GM12801 (cell line): ENCODE data around the gene CAMTA1.

Experiments
- TF ChIP-seq, protein P1 (sequence below): IDR thresholded peaks from one replicate; pipeline ENCODE4 v1.5.1; 2011; ENCODE audit warnings: control low read depth; ENCODE audit not compliant: insufficient read length; ENCODE audit errors: extremely low read depth

The CAMTA1 gene

DNA sequence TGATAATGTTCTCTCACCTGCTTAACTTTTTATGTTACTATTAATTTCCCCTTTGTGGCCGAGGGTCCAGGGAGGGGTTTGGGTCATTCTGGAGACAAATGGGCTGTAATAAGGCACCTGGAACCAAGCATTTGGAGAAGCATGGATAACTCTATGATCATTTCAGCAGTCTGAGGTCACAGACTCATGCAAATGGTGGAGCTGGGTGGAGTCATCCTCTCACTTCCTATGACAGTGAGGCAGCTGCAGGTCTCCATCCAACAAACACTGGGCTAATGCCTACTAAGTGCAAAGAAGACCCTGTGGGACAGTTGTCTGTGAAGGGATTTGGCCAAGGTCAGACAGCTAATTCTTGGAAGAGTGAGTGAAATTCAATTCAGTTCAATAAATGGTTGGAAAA is 28.8 kb upstream of the CAMTA1 start:
- TF ChIP-seq, protein P1, sequence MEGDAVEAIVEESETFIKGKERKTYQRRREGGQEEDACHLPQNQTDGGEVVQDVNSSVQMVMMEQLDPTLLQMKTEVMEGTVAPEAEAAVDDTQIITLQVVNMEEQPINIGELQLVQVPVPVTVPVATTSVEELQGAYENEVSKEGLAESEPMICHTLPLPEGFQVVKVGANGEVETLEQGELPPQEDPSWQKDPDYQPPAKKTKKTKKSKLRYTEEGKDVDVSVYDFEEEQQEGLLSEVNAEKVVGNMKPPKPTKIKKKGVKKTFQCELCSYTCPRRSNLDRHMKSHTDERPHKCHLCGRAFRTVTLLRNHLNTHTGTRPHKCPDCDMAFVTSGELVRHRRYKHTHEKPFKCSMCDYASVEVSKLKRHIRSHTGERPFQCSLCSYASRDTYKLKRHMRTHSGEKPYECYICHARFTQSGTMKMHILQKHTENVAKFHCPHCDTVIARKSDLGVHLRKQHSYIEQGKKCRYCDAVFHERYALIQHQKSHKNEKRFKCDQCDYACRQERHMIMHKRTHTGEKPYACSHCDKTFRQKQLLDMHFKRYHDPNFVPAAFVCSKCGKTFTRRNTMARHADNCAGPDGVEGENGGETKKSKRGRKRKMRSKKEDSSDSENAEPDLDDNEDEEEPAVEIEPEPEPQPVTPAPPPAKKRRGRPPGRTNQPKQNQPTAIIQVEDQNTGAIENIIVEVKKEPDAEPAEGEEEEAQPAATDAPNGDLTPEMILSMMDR: no peak

DNA sequence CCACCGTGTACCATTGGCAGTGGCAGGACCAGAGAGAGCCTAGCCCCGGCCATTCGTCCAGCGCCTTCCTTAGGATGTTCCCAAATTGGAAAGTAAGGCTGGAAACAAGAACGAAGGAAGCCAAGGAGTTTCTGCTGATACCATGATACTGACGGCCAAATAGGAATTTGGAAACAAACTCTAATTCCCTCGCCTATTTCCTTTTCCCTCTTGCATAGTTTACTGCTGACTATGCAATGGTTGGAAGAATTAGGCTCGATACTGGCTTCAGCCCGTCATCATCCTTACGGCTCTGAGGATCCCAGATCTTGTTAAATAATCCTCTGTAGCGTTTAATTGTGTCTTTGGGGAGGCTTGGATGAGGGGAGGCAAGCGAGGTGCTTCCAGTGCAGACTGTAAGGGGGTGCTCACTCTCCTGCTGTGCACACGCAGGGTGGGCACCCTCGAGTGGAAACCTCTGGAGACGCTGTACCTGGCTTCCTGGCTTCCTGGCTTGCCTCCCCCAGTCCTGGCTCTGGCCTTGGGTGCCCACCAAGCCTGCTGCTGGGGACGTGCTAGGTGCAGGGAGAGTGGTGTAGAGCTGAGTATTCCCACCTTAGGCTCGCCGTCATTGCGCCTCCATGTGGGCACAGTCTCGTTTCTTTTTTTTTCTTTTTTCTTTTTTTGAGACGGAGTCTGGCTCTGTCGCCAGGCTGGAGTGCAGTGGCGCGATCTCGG is 27.4 kb upstream of the CAMTA1 start:
- TF ChIP-seq, protein P1: no peak

DNA sequence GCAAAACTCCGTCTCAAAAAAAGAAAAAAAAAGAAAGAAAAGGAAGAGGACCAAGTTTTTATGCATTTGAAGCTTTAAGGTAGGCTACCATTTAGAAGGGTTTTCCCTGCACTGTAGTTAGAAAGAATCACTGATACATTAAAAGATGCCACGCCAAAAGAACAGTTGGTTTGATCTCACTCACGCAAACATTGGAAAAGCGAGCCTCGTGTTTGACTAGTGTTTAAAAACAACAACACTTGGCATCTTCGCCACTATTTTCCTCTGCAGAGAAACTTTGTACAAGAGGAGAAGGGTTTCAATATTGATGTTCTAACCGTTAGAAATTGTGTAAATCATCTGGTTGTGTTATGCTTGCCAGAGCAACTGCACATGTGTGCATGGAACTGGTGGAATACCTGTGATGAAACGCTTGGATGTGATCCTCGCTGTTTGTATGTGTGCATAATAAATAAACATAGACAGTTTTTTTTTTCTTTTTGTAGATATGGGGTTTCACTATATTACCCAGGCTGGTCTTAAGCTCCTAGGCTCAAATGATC is 24.0 kb upstream of the CAMTA1 start:
- TF ChIP-seq, protein P1: no peak

DNA sequence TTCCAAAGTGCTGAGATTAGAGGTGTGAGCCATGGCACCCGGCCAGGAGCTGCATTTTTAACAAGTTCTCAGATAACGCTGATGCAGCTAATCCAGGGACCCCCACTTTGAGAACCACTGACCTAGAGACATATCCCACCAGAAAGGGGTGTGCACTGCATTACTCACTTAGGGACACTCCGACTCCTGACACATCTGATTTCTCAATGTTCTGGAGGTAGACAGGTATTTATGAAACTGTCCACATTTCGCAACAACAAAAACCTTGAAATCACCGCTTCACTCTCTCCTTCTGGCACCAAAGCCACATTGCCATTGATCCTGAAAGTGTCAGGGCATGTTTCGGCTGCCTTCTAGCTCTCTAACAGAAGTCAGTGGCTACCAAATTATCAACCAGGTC is 23.2 kb upstream of the CAMTA1 start:
- TF ChIP-seq, protein P1: no peak

DNA sequence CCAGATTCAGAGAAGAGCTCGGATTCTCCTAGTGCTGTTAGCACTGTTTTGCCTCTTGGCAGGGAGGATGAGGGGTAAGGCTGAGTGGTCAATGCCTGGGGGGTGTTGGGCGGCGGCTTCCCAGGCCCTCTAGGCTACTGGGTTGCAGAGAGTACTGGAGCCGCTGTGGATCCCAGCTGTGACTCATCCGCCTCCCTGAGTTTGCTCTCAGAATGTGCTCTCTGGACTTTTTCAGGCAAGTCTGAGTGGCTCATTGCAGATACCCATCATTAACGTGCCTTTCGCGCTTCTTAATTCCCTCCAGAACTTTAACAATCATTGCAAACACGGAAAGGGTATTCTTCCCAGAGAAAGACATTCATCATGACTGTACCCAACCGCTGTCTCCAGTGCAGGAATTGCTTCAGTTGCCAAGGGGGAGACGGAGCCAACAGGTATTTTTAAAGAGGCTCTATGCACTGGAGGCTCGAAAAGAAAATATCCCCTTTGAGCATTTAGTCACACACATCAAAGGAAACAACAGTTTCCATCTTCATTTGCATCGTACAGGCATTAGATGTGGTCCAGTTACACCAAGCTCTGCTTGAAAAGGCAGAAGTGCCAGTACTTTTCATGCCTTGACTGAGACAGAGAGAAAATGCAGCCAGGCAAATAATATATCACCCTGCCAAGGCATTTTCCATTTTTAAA is 14.4 kb upstream of the CAMTA1 start:
- TF ChIP-seq, protein P1: no peak

DNA sequence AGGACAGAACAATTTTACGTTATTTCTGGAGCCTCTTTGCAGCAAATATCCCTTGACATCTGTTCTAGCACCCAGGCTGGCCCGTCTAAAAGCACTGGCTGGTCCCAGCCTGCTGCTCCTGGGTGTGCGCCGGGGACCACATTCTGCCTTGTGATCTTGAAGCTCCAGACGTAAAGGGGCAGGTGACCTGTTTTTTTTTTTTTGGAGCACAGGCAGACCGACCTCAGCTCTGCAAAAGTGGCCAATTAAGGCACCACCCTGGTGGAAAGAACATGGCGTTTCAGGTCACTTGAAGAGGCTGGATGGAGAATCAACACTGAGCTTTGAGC is 13.8 kb upstream of the CAMTA1 start:
- TF ChIP-seq, protein P1: no peak

DNA sequence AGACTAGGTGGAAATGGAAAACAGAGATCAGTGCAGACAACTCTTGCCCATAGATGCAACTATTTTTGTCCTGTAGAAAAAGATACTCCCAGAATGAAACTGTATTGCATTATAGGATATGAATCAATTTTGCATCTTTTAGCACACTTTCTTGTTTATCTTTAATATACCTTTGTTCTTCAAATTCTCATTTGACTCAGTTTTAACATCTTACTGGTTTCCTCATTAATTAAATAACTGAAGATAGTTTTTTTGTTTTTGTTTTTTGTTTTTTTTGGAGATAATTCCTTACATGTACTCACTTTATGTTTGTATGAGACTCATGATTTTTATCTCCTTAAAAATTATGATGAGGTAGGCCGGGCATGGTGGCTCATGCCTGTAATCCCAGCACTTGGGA is 10.9 kb upstream of the CAMTA1 start:
- TF ChIP-seq, protein P1: no peak
